GM21390 (cell line): ENCODE measurements around the gene COLQ.
"Not testable (repeated sequence)": the region's sequence is repeated elsewhere in the genome, so short reads cannot be mapped to it uniquely, and the experiment has no call there.

Source experiments
- ATAC-seq: cut with Tn5 transposase; IDR thresholded peaks from one replicate; pipeline ENCODE4 v1.9.1; 2021; ENCODE audit not compliant: unreplicated experiment

COLQ gene

GRCh38 chr3:15458212-15458780 is 63.2 kb downstream of the COLQ start:
- ATAC-seq = no peak

DNA sequence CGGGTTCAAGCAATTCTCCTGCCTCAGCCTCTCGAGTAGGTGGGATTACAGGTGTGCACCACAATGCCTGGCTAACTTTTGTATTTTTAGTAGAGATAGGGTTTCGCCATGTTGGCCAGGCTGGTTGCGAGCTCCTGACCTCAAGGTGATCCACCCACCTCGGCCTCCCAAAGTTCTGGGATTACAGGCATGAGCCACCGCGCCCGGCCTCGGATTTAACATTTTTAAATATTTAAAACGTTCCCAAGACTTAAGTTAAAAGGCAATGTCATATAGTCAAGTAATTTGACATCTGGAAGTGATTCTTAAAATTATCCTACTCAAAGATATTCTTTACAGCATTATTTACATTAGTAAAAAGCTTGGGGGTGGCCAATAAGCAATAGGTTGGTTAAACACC is 64.6 kb downstream of the COLQ start:
- not testable (repeated sequence) for ATAC-seq

GRCh38 chr3:15456321-15456720 is 65.2 kb downstream of the COLQ start:
- no peak for ATAC-seq

DNA sequence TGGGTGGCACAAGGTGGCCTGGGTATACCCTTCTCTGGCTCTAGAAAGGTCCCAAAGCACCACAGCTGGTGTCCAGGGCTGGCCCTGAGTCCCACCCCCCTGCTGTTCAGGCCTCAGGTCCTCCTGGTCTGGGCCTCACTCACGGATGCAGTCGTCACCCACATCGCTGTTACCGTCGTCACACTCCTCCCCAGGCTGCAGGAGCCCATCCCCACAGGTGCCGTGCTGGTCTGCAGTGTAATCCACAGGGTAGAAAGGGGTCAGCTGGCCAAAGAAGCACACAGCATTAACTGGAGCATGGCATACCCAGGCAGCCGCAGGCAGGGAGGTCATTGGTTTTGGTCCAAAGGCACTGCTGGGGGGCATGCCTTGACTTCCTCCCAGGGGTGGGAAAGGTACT is 65.8 kb downstream of the COLQ start:
- no peak for ATAC-seq

GRCh38 chr3:15454965-15455364 is 66.5 kb downstream of the COLQ start:
- ATAC-seq = no peak

DNA sequence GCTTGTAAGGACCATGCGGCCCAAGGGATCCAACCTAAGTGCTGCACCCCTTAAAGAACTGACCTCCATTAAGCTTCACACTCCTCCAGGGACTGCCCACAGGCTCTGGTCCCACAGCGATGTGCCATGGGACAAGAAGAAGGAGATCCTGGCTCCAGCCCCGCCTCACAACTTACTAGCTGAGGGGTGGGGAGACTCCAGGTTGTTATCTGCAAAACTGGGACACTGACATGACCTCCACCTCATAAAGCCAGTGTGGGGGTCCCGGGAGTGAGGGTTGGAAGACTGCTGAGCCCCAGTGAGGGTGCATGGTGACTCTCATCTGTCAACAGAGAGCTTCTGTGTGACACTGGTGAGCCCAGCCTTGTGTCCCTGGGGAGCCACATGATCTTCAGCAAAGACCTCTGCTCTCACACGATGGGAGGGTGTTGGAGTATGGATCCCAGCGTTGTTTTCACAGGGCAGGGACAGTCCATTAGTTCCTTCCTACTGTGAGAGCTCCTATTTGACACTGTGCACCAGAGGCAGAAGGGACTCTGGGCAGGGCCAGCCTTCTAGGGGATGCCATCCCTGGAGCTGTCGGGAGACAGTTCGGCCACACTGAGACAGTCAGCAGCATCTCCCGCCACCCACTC is 67.4 kb downstream of the COLQ start:
- ATAC-seq = no peak

DNA sequence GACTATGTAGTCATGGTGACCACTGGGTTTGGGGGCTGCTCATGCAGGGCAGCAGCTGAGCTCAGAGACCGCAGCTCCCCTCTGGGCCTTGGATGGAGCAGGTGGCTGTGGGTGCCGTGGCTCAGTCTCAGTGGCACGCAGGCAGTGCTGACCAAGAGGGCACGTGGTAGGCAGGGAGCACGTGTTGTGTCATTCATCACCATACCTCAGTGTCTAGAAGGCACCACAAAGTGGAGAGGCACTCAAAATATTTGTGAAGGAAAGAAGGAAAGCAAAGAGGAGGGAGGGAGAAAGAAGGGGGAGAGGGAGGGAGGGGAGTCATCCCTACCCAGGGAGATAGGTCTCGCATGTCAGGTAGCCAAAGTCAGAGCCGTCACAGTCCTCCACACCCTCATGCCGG is 68.0 kb downstream of the COLQ start:
- no peak for ATAC-seq

DNA sequence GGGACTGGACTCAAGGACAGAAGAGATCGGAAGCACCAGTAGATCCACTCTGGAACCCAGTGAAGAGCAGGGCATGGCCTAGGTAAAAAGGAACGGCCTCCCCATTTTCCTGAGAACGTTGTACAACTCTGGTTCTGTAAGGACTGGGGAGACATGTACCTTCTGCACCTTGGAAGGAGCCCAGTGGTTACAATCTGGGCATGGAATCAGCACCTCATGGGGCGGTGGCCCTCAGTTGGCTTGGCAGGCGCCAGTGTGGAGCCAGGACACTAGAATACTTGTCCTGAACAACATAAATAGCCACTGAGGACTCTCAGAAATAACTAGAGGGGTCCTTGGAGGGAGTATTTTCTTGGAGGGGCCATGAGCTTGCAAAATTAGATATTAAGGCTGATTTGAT is 68.5 kb downstream of the COLQ start:
- no peak for ATAC-seq

- no peak for ATAC-seq
Observed at GRCh38 chr3:15452156-15452555, 69.3 kb downstream of the COLQ start.

DNA sequence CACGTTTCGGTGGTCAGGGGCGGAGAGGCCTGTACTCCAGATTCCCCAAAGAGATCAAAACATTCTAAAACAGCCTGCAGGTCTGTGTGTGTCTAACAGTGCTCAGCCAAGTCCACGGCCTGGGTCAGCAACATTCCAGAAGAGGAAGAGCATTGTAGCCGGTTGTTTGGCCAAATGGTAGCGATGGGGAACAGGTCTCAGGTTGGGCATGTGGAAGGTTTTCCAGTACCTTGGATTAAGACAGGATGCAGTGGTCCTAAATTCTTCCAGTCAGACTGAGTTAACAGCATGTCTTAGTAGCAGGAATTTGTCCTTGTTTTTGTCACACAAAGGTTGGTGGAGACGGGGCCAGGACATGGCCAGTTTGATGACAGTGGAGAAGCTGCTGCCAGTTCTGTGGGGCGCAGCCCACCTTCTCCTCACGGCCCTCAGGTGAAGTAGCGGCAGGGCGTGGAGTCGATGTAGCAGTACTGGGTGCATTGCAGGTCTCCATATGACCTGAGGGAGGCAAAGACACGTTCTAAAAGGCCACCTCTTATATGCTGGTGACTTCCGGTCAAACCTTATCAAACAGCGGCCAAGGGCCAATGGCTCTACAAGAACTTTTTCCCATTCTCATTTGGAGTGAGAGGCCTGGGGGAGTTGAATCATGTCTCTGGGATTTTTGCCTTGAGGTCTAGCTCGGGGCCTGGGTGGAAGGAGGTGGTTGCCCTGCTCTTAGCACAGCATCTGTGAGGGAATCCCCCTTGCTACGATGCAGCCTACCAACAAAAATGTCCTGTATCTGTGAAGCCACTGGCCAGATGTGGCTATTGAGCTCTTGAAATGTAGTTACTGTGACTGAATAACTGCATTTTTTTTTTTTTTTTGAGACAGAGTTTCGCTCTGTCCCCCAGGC is 70.0 kb downstream of the COLQ start:
- no peak for ATAC-seq

GRCh38 chr3:15450438-15451215 is 70.9 kb downstream of the COLQ start:
- ATAC-seq = no peak

GRCh38 chr3:15449489-15450224 is 71.8 kb downstream of the COLQ start:
- no peak for ATAC-seq

GRCh38 chr3:15443826-15444524 is 77.5 kb downstream of the COLQ start:
- no peak for ATAC-seq

- ATAC-seq = no peak
Observed at GRCh38 chr3:15440891-15441290, 80.6 kb downstream of the COLQ start.

DNA sequence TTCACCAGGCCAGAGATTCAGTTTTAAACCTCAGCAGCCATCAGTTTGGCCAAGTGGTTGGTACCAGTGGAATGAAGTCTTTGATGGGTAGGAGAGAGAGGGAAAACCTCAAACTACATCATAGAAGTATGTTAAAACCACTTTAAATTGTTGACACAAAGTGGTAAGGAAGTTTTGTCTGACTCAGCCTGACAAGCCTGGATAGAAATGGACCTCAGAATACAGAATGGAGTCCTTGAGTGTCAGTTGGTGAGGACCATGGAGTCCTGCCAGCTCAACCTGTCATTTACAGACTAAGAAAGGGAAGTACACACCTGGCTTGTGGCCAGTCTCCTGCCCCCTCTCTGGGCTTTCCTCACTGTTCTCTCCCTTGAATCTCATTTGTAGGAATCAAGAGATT is 82.0 kb downstream of the COLQ start:
- no peak for ATAC-seq

DNA sequence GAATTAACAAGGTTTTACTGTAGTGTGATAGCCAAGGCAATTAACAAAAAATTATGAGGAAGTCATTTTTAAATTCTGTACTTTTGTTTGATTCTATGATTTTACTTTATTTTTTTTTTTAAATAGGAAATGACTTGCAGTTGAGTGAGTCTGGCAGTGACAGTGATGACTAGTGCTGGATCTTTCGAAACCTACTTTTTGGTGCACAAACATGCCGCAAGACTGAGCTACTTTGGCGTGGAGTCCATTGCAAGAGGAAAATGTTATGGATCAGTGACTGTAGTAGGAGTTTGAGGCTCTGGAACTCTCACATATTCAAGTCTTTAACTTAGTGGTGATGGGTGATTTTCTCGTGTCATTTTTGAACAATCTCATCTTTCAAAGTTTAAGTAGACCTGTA is 82.5 kb downstream of the COLQ start:
- ATAC-seq = no peak

DNA sequence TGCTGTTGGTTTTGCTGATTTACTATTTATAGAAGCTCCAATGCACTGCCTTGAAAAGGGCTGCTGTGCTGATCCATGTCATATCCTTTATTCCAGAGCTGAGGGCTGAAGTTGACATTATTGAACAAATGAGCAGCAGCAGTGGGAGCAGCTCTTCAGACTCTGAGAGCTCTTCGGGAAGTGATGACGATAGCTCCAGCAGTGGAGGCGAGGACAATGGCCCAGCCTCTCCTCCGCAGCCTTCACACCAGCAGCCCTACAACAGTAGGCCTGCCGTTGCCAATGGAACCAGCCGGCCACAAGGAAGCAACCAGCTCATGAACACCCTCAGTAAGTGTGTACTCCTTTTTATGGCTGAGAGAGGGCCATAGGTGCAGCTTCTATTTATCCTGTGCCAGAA is 85.3 kb downstream of the COLQ start:
- ATAC-seq = no peak

DNA sequence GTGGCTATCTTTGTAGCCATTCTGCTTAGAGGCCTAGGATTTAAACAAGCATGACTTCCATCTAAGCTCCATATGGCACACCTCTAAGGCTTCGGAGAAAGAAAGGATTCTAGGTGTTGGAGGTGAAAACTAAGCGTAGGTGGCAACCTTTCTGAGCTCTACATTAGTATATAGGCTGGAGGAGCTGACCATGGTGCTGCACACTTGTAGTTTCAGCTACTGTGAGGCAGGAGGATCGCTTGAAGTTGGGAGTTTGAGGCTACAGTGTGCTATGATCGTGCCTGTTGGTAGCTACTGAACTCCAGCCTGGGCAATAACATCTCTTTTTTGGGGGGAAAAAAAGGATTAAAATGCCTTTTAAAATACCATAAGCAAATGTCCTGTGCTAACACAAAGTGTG is 86.8 kb downstream of the COLQ start:
- no peak for ATAC-seq

DNA sequence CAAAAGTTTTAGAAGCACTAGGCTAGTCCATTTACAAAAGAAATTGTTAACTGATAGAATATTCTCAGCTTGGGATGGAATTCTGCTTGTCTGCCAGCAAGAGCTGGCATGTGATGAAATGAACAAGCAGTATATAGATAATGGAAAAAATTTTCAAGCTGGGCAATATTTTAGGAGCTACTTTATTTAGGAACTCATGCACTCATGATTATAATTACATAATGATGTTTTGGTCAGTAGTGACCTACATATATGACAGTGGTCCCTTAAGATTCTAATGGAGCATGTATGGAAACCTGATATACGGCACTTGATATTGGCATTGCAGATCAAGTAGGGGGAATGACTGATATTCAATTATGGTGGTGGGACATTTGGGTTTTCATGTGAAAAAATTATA is 88.0 kb downstream of the COLQ start:
- ATAC-seq = no peak

- no peak for ATAC-seq
Observed at GRCh38 chr3:15431256-15431837, 90.2 kb downstream of the COLQ start.
